Tibial artery (tissue), 4 donors: Measurements from ENCODE around the gene WNK4.

Source experiments
- DNase-seq, 2 donors: peaks; one replicate each; pipeline ENCODE4 v3.0.0-alpha.2; 2019
- H3K27ac ChIP-seq, 2 donors: fragments of 200-600 bp; sonication (generic) in 1 of 2; 1 replicate in 1 of 2; 2 replicates in 1 of 2; pipeline ENCODE4 v1.5.1; 2018 to 2019; ENCODE audit warnings: mild to moderate bottlenecking in 1 of 2
- H3K27me3 ChIP-seq, 2 donors: fragments of 200-600 bp; sonication (generic) in 1 of 2; one replicate each; pipeline versions ENCODE4 v1.5.1 to v1.6.0; 2016 to 2019
- H3K36me3 ChIP-seq, 3 donors: fragments of 200-600 bp; sonication (generic) in 2 of 3; one replicate each; pipeline ENCODE4 v1.5.1; 2016 to 2019; ENCODE audit warnings: mild to moderate bottlenecking in 2 of 3
- H3K4me1 ChIP-seq, 4 donors: fragments of 200-600 bp; sonication (generic) in 2 of 4; 1 replicate in 3 of 4; 2 replicates in 1 of 4; pipeline ENCODE4 v1.5.1; 2016 to 2019
- H3K4me3 ChIP-seq, 2 donors: fragments of 200-600 bp; sonication (generic) in 1 of 2; 1 replicate in 1 of 2; 2 replicates in 1 of 2; pipeline ENCODE4 v1.5.1; 2018 to 2019; ENCODE audit warnings: mild to moderate bottlenecking in 2 of 2
- H3K9me3 ChIP-seq, 3 donors: fragments of 200-600 bp; sonication (generic) in 1 of 3; one replicate each; pipeline ENCODE4 v1.5.1; 2016 to 2019
- intact Hi-C: fragments of 100-400 bp; cut with DNase I; formaldehyde crosslinking; loops from one replicate; pipeline ENCODE4 v1.15.0; 2023; ENCODE audit warnings: low total_unique reads
- TF ChIP-seq, protein P1 (sequence below), 2 experiments: fragments of 200-600 bp in 1 of 2; fragments of 450-650 bp in 1 of 2; IDR thresholded peaks; one replicate each; pipeline ENCODE4 v1.5.1; 2017 to 2019; ENCODE audit warnings: antibody characterized with exemption in 2 of 2, mild to moderate bottlenecking in 1 of 2, moderate library complexity in 1 of 2

Gene WNK4

DNA sequence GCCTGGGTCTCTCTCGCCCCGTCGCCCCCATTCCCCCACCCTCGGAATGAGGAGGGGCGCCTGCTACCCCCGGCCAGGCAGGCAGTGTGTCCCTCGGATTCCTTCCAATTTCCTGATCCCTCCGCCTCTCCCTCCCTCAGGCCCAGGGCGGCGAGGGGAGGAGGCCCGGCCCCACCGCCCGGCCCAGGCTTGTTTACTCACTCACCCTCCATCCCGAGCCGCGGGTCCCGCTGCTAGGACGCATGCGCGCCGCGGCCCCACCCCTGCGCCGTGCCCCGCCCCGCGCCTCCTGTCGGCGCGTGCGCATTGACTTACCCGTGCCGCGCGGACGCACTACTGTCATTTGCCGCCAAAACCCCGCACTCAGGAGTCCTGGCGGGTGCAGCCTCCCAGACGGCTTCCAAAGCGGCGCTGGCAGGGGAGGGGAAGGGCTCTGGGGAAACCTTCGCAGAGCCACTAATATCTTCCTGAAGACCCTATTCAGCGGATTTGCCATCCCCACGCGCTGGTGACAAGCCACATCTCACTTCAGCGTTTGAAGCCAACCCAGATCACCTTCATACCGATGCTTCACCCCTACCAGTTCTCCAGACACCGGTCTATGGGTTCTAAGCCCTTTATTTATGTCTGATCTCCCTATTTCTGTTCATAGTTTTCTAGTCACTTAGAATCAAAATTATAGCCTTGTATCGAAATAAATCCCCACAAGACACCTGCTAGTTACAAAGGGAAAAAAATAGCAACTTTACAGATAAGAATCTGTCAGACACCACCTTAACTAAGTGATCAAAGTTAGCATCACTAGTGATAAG, 35.4 kb upstream of the WNK4 start, which contains the start of gene EZH1:
TSS of gene EZH1 (minus strand) at position 235 of the 812 bp plus-strand sequence. CDS start 16,099 bp downstream, outside the sequence.
- TF ChIP-seq, protein P1, sequence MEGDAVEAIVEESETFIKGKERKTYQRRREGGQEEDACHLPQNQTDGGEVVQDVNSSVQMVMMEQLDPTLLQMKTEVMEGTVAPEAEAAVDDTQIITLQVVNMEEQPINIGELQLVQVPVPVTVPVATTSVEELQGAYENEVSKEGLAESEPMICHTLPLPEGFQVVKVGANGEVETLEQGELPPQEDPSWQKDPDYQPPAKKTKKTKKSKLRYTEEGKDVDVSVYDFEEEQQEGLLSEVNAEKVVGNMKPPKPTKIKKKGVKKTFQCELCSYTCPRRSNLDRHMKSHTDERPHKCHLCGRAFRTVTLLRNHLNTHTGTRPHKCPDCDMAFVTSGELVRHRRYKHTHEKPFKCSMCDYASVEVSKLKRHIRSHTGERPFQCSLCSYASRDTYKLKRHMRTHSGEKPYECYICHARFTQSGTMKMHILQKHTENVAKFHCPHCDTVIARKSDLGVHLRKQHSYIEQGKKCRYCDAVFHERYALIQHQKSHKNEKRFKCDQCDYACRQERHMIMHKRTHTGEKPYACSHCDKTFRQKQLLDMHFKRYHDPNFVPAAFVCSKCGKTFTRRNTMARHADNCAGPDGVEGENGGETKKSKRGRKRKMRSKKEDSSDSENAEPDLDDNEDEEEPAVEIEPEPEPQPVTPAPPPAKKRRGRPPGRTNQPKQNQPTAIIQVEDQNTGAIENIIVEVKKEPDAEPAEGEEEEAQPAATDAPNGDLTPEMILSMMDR (IDR thresholded peaks at IDR 0.05), result peak; percentile 4 to 40
- Histone ChIP-seq H3K9me3 (no peaks in the 10 kb centered on the region), H3K27ac (peak within 1 kb of the TSS; percentile 92), H3K4me3 (peak within 1 kb of the TSS; percentile 69 to 75), H3K36me3 (no peaks in the 10 kb centered on the region), H3K4me1 (peaks cover 0 to 17% (median 9%) of the 10 kb centered on the region in 4 donors), H3K27me3 (no peaks in the 10 kb centered on the region)
- intact Hi-C loops, result no loop called here
- peak; percentile 86 to 93 for DNase-seq

DNA sequence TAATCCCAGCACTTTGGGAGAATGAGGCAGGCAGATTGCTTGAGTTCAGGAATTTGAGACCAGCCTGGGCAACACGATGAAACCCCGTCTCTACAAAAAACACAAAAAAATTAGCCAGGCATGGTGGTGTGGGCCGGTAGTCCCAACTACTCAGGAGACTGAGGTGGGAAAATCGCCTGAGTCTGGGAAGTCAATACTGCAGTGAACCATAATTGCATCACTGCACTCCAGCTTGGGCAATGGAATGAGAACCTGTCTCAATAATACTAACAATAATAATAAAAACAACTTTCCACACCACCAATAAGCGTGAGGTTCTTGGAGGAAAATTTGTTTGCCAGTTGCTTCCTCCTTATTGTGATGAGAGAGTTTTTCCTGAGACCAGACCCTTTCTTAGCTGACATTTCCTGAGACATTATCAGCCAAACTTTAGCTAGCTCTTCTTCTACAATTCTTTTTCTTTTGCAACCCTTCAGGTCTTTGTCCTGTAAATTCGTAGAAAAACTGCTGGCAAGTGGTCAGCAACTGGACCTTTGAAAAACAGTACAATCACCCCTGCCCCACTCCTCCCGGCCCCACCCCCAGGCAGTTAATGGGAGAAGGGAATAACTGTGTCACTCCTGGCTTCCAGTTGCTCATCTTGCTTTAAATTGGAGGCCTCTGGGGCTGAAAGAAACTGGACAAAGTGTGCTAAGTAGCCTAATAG, 32.1 kb upstream of the WNK4 start:
- TF ChIP-seq, protein P1 (IDR thresholded peaks at IDR 0.05), result no peak
- Histone ChIP-seq H3K36me3 (no peaks in the 10 kb centered on the region), H3K9me3 (no peaks in the 10 kb centered on the region), H3K27ac (no peak overlapping the region), H3K4me1 (peaks cover 0 to 11% (median 7%) of the 10 kb centered on the region in 4 donors), H3K27me3 (peaks cover 0 to 4% of the 10 kb centered on the region in 2 donors), H3K4me3 (no peak overlapping the region)
- intact Hi-C loops, result no loop called here
- DNase-seq, result peak in 1 of 2 donors; percentile 73

DNA sequence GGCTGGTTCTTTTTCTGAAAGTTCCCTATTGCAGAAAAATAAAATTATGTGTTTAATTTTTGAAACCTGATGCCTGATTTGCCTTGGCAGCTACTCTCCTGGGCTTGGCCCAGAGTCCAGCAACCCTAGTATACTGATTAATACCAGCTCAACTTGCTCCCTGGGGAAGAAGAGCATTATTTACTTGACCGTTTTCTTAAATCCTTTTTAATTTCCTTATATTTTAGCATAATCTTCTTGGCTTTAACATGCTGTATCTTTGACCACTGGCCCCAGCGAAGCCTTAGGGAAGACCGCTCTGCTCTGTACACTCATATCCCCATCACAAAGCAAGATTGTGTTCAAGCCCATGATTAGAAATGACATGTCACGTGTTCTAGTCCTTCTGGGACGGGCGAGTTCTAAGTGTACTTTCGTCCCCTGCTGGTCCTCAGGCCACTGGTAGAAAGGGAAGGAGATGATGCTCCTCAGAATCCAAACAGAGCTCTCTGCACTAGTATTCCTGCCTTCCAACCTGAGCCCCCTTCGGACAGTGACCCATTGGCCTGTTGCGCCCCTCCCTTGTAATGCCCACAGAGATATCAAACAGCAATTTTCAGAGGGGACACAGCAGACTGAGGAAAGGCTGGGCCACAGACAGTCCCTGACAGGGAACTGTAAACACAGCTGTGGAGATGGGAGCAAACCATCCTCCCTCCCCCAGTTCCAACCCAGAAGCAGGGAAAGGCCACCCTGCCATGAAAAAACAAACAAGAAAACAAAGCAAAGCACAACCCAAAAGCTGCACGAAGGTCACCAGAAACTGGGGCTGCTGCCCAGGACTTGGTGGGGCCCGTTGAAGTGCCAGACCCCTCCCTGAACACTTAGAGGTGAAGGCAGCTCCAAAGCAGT, 31.3 kb upstream of the WNK4 start:
- peaks cover 0 to 4% of the 10 kb centered on the region in 2 donors for H3K27me3 ChIP-seq

DNA sequence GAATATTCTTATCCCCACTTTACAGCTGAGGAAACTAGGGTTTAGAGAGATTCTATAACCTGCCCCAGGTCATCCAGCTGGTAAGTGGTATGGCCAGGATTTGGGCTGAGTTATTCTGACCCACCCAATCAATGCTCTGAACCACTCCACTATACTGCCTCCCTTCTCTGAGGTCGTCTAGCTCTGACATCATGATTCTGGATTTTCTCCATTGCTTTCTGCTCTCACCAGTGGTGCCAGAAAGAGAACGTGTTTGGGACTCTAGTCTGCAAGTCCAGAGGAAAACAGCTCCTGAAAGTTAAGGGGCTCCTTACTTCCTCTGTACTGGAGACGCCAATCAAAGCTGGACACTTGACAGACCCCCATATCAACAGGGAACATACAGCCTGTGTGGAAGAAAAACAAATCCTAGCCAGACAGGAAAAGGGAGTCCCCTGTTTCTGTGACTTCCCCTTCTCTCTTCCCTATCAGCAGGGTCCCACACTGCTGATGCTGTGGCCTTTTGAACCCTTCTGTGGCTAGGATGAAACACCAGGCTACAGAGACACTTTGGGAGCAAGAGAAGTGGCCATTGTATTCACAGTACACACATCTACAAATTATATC, 29.6 kb upstream of the WNK4 start:
- peaks cover 0 to 14% of the 10 kb centered on the region in 2 donors for H3K27me3 ChIP-seq
- no peak for DNase-seq

More for the DNA sequence above, 31.3 kb upstream of the WNK4 start:
- Histone ChIP-seq H3K4me3 (no peak overlapping the region), H3K9me3 (no peaks in the 10 kb centered on the region), H3K27ac (peak overlapping the region; percentile 16 to 41), H3K36me3 (no peaks in the 10 kb centered on the region), H3K4me1 (peaks cover 0 to 4% (median 2%) of the 10 kb centered on the region in 4 donors)
- TF ChIP-seq, protein P1 (IDR thresholded peaks at IDR 0.05), result no peak
- intact Hi-C loops, result no loop called here
- DNase-seq, result peak in 1 of 2 donors; percentile 49

More for the DNA sequence above, 29.6 kb upstream of the WNK4 start:
- Histone ChIP-seq H3K4me3 (no peak overlapping the region), H3K27ac (peak overlapping the region in 1 of 2 donors; percentile 11), H3K9me3 (no peaks in the 10 kb centered on the region), H3K36me3 (no peaks in the 10 kb centered on the region), H3K4me1 (no peaks in the 10 kb centered on the region)
- intact Hi-C loops, result no loop called here
- TF ChIP-seq, protein P1 (IDR thresholded peaks at IDR 0.05), result no peak
